ENCODE data around the gene SPOUT1. TPM values are rescaled to one million over a fixed set of nuclear protein-coding genes. Genes with fewer than 3 reads are reported as not detected.

SPOUT1 gene
- total and polyA plus RNA-seq, 2 of the 13 experiments (the other 11 are each of a cell fraction or from before 2014, with no cell fraction given): 39.0 to 45.8 TPM

- TF ChIP-seq CSRNP2 (CRISPR knock-in tag; conservative IDR thresholded peaks at IDR 0.05; ENCODE audit: low read depth) (no peak), MAFG (CRISPR knock-in tag; IDR thresholded peaks at IDR 0.05) (no peak), DBP (CRISPR knock-in tag; IDR thresholded peaks at IDR 0.05; ENCODE audit: not compliant biosample characterization) (peak; percentile 79), ZNF20 (CRISPR knock-in tag; IDR thresholded peaks at IDR 0.05) (no peak), PAWR (CRISPR knock-in tag; IDR thresholded peaks at IDR 0.05; ENCODE audit: borderline replicate concordance) (no peak), ZNF224 (CRISPR knock-in tag; IDR thresholded peaks at IDR 0.05) (no peak), ZNF362 (CRISPR knock-in tag; IDR thresholded peaks at IDR 0.05; ENCODE audit: borderline replicate concordance) (no peak), TSC22D2 (CRISPR knock-in tag; IDR thresholded peaks at IDR 0.05; ENCODE audit: borderline replicate concordance) (peak; percentile 88), ZKSCAN1 (IDR thresholded peaks at IDR 0.05; ENCODE audit: low read length) (no peak), ZNF761 (CRISPR knock-in tag; conservative IDR thresholded peaks at IDR 0.05) (0 out of 2 replicates have a peak, but pooled peaks have one; percentile 73), CREBL2 (CRISPR knock-in tag; IDR thresholded peaks at IDR 0.05; ENCODE audit: borderline replicate concordance) (no peak), ZNF770 (CRISPR knock-in tag; IDR thresholded peaks at IDR 0.05) (peak; percentile 74), ATAD3A (CRISPR knock-in tag; IDR thresholded peaks at IDR 0.05) (no peak), GABPA (IDR thresholded peaks at IDR 0.05; ENCODE audit: low read depth, low read length) (peak; percentile 60), GABPA (CRISPR knock-in tag; IDR thresholded peaks at IDR 0.05; ENCODE audit: low read depth) (peak; percentile 85), ARID4A (CRISPR knock-in tag; IDR thresholded peaks at IDR 0.05; ENCODE audit: borderline replicate concordance) (peak; percentile 97), MTERF4 (CRISPR knock-in tag; IDR thresholded peaks at IDR 0.05) (no peak; the same call in 1 of the 2 replicates)
Measured at GRCh38 chr9:128829477-128830251, at the start of gene SPOUT1 (continued).
